SK-N-SH treated with all-trans-retinoic acid at 6 μM for 48 hours (cell line): ENCODE results near the gene CHMP1A.

Experiments
- ARNTL ChIP-seq: fragments of 450-650 bp; formaldehyde crosslinking; IDR thresholded peaks from 2 replicates; pipeline ENCODE4 v1.5.0; 2020; ENCODE audit warnings: low read depth, mild to moderate bottlenecking, moderate library complexity, borderline replicate concordance
- BACH2 ChIP-seq: fragments of 250-450 bp; sonication (Bioruptor Pico); IDR thresholded peaks from 2 replicates; pipeline ENCODE4 v1.9.0; 2021; ENCODE audit warnings: mild to moderate bottlenecking, borderline replicate concordance
- CREB5 ChIP-seq: fragments of 250-450 bp; sonication (Bioruptor Pico); IDR thresholded peaks from 2 replicates; pipeline ENCODE4 v1.5.1; 2020; ENCODE audit warnings: low read depth, mild to moderate bottlenecking, moderate library complexity
- CSDC2 ChIP-seq: fragments of 250-450 bp; sonication (Bioruptor Pico); IDR thresholded peaks from 2 replicates; pipeline ENCODE4 v1.5.0; 2020; ENCODE audit warnings: mild to moderate bottlenecking, moderate library complexity
- GLIS3 ChIP-seq: fragments of 250-450 bp; sonication (Bioruptor Pico); IDR thresholded peaks from 2 replicates; pipeline ENCODE4 v1.5.0; 2020; ENCODE audit warnings: mild to moderate bottlenecking, moderate library complexity
- PATZ1 ChIP-seq: fragments of 250-450 bp; sonication (Bioruptor Pico); IDR thresholded peaks from 2 replicates; pipeline ENCODE4 v1.8.0; 2020; ENCODE audit warnings: mild to moderate bottlenecking, moderate library complexity, borderline replicate concordance
- SNAI2 ChIP-seq: fragments of 250-450 bp; sonication (Bioruptor Pico); IDR thresholded peaks from 2 replicates; pipeline ENCODE4 v1.5.0; 2020; ENCODE audit warnings: mild to moderate bottlenecking, moderate library complexity
- TCF4 ChIP-seq: fragments of 250-450 bp; sonication (Bioruptor Pico); IDR thresholded peaks from 2 replicates; pipeline ENCODE4 v1.8.0; 2021; ENCODE audit warnings: mild to moderate bottlenecking, moderate library complexity, borderline replicate concordance
- TOX ChIP-seq: fragments of 250-450 bp; sonication (Bioruptor Pico); IDR thresholded peaks from 2 replicates; pipeline ENCODE4 v1.8.0; 2021; ENCODE audit warnings: mild to moderate bottlenecking, moderate library complexity, borderline replicate concordance
- TSHZ2 ChIP-seq: fragments of 250-450 bp; sonication (Bioruptor Pico); IDR thresholded peaks from 2 replicates; pipeline ENCODE4 v1.5.0; 2020; ENCODE audit warnings: mild to moderate bottlenecking, moderate library complexity
- ZC3H10 ChIP-seq: fragments of 250-450 bp; sonication (Bioruptor Pico); IDR thresholded peaks from 2 replicates; pipeline ENCODE4 v1.5.1; 2021; ENCODE audit warnings: mild to moderate bottlenecking, moderate library complexity
- ZNF565 ChIP-seq: fragments of 450-650 bp; formaldehyde crosslinking; conservative IDR thresholded peaks from 2 replicates; pipeline ENCODE4 v1.5.0; 2020; ENCODE audit warnings: low read depth, mild to moderate bottlenecking, moderate library complexity

- TF ChIP-seq PATZ1 = no peak
- TF ChIP-seq ZNF565 (CRISPR knock-in tag) = no peak
- no peak for TF ChIP-seq ZC3H10 (CRISPR knock-in tag)
- no peak for TF ChIP-seq CSDC2
- no peak for TF ChIP-seq CREB5 (CRISPR knock-in tag)
- no peak for TF ChIP-seq TOX (CRISPR knock-in tag)
- TF ChIP-seq TSHZ2 (CRISPR knock-in tag) = no peak
- TF ChIP-seq GLIS3 (CRISPR knock-in tag) = no peak
- no peak for TF ChIP-seq TCF4 (CRISPR knock-in tag)
- no peak for TF ChIP-seq BACH2 (CRISPR knock-in tag)
- no peak for TF ChIP-seq SNAI2 (CRISPR knock-in tag)
- TF ChIP-seq ARNTL = no peak
These were observed 47.4 kb downstream of the CHMP1A start for GRCh38 chr16:89610108-89610453.
